GM21737 (cell line): Measurements from ENCODE around the gene CLSTN2.

Experiments
- ATAC-seq: cut with Tn5 transposase; IDR thresholded peaks from one replicate; pipeline ENCODE4 v1.9.1; 2021; ENCODE audit warnings: mild to moderate bottlenecking, moderate library complexity; ENCODE audit not compliant: unreplicated experiment

The CLSTN2 gene

DNA sequence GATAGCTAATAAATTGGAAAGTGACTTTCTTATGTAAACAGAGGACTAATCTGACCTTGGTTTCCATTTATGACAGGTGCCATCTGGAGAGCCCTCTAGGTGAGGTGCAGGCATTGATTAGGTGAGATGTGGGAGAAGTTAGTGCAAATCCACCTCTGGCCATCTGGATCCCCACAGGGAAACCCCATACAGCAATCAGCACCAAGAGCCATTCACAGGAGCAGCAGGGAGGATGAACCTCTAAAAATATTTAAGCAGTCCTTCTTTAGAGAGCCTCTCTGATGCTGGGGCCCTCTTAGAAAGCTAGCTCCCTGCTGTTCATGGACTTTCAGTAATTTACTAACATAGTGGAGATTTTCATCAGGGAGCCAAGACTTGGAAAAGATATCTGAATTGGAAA lies 69.3 kb downstream of the CLSTN2 start:
- no peak for ATAC-seq

DNA sequence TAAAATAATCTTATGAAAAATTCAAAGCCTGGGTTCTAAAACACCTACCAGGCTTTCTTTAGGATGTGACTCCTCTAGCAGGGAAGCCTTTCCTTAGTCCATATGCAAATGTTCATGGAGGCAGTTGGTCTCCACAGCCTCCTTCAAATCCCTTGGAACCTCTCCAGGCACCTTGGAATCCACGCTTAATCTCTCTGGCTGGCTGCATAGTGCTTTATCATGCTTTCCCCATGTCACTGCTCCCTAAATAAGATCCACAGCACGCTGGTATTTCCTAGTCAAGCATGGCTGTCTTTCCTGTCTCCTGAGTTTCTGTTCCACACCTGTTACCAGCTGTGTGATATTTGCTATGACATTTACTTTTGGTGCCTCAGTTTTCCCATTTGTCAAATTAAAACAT lies 71.3 kb downstream of the CLSTN2 start:
- ATAC-seq: no peak

DNA sequence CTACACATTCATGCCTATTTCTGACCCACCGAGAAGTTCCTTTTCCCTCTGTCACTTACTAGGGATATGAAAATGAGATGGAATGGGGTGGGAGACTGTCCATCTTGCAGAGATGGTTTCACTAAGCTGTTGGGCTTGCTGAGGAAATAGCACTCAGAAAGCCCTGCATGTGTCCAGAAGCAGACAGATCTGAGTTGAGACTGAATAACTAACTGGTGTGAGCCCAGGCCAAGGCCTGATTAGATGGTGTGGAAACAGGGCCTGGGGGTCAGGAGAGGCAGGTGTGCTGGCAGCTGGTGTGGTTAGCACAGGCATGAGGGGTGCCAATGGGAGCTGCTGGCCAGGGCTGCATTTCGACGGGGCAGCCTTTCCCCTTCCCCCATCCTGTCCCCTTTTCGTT lies 72.1 kb downstream of the CLSTN2 start:
- ATAC-seq: no peak

DNA sequence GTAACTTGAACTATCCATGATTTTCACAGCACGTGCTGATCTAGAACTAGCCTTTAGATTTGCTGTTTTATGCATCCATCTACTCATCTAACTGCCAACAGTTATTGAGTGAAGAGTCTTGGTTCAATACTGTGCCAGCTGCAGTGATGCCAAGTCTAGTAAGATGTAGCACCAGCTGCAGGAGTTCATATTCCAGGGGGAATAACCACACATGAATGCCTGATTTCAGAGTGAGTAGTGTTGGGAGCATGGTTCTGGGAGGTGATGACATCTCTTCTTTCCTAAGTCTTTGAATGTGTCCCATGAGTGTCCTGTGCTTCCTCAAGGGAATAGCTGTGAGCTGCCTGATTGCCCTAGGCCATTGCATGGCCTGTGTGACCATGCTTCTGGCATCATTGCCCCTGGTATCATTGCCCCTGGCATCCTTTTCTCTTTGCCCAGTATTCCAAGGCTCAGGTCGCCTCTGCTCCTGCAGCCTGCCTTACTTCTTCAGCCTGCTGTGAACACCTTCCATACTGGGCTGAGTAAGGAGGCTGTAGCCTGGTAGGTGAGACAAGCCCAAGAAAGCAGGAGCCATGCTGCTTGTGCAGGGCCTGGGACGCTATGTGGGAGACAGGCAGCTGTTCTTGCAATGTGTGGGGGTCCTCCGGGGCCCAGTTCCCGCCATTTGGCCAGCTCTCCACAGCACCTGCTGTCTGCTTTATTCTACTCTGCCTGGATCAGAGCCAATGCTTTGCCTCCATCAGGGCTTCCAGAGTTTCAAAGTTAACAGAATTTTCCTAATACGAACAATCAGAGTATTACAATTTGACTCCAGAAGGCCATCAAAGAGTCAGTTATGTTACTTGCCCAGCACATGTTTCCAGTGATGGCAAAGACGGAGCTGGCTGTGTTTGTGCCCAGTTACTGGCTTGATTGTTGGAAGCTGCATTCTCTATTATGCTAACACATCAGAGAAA lies 73.2 kb downstream of the CLSTN2 start:
- no peak for ATAC-seq

DNA sequence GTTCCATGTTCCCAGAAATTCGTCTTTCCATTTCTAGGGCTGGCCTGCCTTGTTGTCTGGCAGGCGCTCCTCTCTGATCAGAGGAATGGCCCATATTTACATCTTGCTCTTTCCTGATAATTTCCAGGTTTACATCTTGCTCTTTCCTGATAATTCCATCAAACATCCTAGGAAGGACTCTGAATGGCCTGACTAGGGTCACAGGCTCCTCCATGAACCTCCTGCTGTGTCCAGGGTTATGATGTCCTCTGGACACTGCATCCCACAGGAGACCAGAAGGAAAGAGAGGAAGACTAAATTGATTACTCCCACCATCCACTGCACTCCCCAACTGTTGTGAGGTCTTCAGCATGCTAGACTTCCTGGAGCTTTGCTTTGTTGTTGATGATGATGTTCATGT lies 75.4 kb downstream of the CLSTN2 start:
- ATAC-seq: no peak

DNA sequence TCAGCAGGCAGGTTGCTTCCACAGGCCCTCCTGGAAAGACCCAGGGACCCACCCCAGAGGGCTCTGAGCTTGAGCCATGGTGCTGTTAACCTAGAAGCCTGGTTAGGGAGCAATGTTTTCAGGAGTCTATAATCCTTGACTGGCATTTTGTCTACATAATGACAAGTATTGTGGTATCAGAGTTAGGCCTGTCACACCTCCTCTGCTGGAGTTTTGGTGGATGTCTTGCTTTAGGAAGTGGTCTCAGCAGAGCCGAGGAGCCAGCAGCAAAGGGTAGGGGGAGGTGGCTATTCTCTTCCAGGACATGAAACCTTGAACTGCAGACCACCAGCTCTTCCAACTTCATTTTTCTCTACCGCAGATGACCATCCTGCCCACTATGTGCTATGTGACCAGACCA lies 76.1 kb downstream of the CLSTN2 start:
- ATAC-seq: no peak

DNA sequence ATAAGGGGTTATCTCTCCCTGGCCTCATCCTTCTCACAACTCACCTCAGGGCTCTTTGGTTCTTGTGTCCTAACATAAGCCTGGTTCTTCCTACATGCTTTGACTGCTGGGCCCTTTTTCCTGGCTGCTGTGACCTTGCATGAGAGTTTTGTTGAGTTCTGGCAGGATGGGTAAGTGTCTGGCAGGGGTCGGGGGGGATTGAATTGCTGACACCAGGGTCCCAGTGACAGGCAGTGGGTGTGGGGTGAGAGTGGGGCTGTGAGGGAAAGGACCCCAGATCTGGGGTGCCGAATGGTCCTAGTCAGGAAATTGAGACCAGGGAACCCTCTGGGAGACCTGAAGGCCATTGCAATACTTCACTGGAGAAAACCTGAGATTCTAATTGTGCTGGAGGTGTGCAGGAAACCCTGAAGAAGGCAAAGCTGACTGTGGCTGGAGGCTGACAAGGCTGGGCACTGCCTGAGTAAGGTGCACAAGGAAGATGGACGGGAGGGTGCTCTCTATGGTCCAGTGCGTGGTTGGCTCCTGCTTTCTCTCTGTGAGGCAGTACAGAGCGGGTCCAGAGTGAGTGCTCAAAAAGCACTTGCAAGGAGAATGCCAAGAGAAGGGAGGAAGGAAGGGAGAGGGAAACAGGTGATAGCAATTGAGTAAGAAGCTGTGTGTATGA lies 76.8 kb downstream of the CLSTN2 start:
- ATAC-seq: no peak

DNA sequence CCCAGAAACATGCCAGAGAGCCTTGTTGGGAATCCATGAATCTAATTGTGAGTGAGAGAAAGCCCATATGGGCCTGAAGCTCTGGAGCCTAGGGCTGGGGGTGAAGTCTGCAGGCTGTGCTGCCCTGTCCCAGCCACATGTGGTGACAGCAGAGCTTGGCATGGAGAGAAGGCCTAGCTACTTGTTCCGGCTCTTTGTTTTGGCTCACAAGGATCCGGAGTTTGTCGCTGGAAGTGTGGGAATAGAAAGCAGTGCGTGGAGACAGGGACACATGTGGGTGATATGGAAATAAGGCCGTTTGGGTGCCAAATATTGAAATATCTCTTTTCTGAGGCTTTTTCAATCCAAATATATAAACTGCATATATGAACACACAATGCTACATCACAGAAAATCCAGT lies 78.2 kb downstream of the CLSTN2 start:
- no peak for ATAC-seq

DNA sequence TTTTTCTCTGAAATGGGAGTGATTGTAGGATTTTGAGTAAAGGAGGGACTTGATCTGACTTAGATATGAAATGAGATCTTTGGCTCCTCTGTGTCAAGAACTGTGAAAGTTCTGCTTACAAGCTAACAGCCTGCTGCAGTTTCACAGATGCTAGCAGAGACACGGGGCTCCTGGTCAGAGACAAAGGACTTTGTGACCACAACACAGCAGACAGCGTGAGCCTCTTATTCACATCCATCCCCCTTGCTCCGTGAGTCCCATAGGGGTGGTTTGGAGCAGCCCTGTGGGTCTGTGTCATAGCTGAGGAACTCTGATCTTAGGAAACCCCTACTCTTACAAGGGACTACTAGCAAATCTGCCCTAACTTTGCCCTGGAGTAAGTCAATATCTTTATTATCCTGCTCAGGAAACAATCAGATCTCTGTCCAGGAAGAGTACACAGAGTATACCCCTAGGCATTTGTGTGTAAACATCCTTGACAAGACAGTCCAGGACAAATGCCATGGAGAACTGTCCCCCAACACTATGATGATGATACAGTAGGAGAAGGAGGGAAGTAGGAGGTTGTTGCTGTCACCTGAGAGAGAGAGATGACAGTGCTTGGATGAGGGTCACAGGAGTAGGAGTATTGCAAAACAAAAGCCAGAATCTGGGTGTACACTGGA lies 80.0 kb downstream of the CLSTN2 start:
- no peak for ATAC-seq

DNA sequence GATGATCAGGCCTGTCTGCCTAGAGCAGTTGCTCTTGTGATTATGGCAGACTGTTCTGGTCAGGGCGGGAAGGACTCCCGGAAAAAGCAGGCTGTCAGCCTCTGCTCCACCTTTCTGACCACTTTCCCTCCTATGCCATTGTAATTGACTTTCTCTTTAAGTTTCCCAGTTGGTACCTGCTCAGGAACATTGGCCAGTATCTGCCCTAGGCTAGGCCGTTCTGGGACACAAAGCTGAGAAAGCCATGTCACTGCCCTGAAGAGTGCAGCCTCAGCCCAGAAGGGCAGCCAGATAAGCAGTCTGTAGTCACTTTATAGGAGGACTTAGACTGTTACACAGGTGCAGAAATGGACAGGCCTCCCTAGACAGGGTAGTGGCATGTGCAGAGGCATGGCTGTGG lies 80.8 kb downstream of the CLSTN2 start:
- ATAC-seq: no peak

DNA sequence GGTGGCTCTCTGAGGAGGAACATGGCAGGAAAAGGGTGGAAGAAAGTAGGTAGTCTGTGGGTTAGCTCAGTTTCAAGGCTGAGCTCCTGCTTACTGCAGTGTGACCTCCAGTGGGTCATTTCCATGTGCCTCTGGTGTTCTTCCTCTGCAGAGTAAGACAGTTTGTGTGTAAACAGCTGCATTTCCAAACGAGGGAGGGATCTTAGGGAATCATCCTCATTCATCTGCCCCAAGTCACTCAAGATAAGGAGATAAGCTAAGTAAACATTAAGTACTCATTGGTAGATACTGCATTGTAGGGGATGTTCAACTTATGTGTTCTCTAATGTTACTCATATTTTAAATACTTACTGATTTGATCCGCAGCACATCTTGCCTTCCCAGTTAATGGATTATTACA lies 83.6 kb downstream of the CLSTN2 start:
- no peak for ATAC-seq

DNA sequence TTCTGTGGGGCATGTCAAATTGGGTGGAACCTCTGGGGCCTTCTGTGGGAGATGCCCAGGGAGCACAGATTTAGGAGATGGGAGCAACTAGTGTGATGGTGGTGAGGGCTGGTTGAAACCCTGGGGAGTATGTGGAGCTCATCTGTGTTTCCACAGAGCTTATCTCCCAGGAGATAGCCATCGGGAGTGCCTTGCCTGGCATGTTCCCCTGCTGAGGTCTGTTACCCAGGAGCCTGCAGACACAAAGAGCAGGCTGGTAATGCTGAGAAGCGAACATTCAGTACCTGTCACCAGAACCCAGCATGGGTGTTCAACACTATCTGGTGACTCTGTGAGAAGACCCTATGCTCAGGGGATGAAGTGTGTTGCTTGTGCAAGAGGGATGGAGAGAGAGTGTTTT lies 85.0 kb downstream of the CLSTN2 start:
- no peak for ATAC-seq

DNA sequence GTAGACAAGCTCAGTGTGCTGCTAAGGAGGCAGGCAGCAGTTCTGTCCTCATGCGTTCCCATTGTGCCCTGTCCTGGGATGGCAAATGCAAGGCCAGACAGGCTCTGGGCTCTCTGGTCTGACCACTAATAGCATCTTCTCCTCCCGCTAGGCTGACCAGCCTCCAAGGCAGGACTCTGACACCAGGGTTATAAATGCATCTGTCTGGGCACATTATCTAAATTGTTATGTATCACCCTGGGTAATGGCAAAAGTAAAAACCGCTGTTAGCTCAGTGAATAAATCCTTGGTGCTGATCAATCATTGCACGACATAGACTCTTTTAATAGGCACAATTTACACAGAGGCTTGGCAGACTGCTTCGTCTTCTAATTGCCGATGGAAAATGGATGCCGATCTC lies 85.6 kb downstream of the CLSTN2 start:
- no peak for ATAC-seq

DNA sequence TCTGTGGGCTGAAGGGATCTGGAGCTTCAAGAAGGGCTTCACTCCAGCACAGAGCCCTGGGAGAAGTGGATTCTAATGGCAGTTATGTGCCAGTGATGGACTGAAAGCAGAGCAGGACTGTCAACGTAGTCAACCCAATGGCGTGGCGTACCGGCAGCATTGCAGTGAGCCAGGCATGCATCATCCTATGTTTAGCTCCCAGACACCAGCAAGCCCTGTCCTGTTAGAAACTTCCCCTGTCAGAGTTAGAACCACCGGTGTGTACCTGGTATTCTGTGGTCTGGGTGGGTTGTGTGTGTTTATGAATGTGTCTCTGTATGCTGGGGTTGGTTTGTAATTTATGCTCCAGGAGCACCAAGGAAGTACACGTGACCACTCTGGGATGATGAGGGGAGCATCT lies 86.3 kb downstream of the CLSTN2 start:
- ATAC-seq: no peak

DNA sequence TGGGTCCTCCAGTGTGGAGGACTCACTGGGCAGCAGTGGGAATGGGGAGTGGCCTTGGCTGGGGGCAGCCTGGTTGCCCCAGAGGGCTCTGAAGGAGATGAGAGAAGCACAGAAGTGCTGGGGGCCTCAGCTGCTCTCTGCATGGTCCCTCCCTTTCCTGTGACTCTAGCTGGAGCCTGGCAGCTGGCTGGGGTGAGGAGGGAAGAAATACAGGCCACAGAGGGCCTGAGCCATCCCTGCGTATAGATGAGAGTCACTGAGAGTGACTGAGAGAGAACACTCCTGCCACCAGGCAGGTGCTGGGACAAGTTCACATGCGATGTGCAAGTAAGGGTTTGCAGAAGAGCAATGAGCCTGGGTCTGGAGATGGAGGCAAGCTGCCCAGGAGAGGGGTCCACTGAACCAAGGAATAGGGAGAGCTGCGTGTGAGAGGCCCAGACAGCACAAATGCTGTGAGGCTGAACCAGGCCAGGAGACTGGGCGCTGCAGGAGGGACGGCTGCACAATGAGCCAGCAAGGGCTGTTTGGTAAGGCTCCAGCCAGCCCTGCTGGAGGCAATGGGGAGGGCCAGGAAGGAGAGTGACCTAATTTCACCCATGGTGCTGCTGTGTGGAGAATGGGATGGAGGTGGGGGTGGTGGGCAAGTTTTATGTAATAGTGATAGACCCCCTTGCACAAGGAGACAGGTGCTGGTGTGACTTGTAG lies 87.2 kb downstream of the CLSTN2 start:
- no peak for ATAC-seq

DNA sequence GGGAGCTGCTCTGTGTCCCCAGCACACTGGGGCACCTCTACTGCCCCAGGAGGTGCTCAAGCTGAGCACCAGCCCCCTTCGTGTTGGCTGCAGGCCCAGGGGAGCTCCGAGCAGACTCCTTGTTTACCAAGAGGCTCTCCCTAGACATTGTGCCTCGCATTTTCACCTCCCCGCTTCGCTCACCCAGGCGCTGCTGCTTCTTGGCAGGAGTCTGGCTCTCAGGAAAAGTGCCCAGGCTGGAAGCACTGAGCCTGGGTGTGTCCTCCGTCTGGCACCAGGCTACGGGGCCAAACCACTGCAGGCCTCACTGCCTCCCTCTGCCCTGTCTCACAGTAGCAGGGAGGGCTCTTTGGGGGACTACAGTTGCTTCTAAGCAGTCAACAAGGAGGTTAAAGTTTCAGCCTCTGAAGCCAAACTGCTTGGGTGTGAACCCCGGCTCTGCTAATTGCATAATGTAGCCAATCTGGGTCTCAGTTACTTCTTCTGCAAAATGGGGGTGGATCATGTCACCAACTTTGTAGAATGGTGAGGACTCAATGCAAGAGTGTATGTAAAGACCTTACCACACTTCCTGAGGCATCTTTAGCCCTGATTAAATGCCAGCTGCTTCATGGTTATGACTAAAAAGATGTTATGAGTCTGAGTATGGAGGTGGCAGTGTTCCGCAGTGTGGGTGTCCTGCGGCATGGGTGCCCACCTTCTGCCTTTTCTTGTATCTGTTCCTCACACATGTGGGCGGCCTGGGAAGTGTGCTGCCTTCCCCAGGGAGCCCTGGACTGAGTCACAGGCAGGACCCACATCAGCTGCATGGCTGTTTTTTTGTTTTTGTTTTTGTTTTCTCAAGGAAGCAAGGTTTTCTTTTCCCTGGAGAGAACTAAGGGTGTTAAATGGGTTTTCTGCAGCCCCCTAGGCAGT lies 88.9 kb downstream of the CLSTN2 start:
- ATAC-seq: no peak

DNA sequence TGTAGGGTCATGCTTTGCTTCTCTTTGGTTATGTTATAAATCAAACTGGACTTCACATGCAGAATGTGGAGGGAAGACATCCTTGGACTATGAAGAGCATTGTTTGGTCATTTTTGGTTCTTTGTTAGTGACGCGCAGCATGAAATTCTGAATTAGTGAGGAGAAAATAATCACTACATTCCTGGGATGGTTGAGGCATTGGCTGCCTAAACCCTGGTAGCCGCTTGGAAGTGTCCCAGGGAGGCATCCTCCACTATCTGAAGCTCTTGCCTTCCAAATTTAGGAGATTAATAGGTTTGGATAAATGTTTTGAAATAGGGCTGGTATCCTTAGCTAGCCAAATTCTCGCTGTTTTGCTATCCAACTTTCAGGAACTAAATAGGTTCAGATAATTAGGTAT lies 96.2 kb downstream of the CLSTN2 start:
- ATAC-seq: no peak

DNA sequence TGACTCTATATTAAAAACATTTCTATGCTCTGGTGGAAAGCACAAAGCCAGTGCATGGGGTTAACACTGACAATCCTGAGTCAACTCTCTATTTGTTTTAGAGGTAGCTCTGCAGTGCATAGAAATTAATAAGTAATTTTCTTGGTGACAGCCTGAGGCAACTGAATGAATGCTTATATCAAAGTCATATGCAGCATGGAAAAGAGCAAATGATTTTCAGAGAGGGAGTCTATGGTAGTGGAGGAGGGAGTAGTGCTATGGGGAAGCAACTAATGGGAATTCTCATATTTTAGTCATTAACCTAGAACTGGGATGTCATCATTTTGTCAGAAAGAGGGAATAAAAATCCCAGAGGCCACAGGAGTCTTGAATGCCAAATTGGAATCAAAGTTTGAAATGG lies 99.1 kb downstream of the CLSTN2 start:
- no peak for ATAC-seq

DNA sequence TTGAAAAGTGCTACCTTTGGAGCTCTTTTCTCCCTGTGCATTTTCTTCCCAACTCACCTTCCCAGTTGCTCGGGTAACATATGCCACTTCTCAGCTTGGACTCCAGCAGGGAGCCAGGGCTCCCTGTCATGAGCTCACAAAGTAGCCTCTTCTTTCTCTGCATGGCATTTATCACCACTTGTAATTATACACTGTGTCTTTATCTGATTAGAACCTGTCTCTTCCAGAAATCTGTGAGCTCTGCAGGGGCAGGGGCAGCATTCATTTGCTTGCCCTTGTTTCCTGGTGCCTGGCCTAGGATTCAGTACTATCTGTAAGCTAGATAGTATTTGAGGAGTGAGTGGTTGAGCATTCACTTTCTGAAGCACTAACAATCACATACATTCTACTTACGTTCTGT lies 100.9 kb downstream of the CLSTN2 start:
- no peak for ATAC-seq

DNA sequence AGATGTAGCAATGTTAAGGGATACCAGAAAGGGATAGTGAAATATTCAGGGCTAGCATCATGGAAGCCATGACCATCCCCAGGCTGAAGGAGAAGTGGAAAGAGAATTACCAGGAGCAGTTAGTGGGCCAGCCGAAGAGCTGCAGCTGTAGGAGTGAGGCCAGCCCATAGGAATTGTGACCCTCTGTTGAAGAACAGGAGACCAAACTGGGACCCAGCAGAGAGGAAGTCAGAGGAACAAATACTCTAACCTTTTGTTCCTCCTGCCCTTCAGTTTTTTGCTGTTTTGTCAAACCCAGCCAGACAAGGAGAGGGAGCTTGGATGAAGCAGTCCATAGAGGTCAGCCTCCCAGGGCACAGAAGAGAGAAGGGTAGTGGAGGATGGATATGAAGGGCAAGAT lies 115.4 kb downstream of the CLSTN2 start:
- no peak for ATAC-seq
